ENCODE data around the gene TTC9.

Gene TTC9

DNA sequence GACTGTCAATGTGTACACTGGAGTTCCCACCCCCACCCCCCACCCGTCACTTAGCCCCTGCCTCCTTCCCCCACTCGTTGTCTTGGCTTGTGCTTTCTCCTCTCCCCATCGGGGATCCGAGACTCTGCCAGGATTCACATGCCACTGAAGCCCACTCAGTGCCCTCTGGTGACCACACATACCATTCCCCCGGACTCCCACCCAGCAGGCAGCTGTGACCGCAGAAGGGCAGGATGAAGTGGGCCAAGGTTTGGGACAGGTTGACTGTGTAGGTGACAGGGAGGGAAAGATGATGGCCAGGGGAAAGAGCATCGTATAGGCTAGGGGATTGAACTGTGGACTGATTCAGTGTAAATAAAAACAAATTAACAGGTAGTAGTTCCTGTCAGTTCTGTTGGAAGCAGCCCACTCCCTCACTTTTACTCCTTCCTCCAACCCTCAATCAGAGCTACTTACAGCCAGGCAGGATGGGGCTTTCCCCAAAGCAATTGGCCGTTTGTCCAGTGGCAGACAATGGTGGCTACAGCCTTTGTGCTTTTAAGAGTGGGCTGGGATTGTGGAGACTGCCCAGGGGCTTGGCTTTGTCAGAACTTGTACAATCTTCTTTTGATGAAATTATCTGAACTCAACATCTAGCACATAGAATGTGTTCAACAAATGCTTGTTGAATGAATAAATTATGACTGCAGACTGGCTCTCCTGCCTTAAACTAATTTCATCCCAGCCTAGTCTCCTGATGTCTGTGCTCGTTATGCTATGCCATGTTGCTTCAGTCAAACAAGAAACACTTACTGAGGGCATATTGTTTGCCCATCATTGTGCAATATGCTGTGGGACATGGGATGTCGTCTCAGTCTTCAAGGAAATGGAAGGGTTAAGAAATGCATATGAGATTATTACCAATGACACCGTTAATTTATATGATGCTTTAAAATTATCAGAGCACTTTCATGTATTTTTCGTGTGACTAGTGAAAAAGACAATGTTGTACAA, 30.2 kb downstream of the TTC9 start:
- H3K4me3 ChIP-seq (ENCODE audit: low read depth, low read length), result no peak overlapping the region
- TF ChIP-seq, protein P1, sequence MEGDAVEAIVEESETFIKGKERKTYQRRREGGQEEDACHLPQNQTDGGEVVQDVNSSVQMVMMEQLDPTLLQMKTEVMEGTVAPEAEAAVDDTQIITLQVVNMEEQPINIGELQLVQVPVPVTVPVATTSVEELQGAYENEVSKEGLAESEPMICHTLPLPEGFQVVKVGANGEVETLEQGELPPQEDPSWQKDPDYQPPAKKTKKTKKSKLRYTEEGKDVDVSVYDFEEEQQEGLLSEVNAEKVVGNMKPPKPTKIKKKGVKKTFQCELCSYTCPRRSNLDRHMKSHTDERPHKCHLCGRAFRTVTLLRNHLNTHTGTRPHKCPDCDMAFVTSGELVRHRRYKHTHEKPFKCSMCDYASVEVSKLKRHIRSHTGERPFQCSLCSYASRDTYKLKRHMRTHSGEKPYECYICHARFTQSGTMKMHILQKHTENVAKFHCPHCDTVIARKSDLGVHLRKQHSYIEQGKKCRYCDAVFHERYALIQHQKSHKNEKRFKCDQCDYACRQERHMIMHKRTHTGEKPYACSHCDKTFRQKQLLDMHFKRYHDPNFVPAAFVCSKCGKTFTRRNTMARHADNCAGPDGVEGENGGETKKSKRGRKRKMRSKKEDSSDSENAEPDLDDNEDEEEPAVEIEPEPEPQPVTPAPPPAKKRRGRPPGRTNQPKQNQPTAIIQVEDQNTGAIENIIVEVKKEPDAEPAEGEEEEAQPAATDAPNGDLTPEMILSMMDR (IDR thresholded peaks at IDR 0.05; ENCODE audit: borderline replicate concordance, insufficient read depth, low read depth, low read length), result no peak

DNA sequence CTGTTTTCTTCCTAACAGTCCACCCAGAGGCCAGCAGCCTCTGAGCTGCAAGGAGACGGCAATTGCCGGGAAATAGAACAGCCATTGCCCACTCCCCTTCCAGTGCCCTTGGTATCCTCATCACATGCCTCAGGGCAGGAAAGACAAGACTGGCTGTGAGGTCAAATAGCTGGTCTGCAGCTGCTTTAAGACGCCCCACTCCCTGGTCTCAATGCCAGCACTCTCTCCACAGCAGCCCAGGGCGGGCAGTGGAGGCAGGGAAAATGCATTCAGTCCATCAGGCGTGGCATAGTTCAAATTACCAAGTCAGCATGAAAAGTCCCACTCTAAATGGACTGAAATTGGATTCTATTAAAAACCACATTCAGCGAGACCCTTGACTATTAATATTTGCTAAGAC, 35.6 kb downstream of the TTC9 start:
- TF ChIP-seq, protein P1 (IDR thresholded peaks at IDR 0.05; ENCODE audit: borderline replicate concordance, insufficient read depth, low read depth, low read length), result no peak
- no peak overlapping the region for H3K4me3 ChIP-seq (ENCODE audit: low read depth, low read length)

DNA sequence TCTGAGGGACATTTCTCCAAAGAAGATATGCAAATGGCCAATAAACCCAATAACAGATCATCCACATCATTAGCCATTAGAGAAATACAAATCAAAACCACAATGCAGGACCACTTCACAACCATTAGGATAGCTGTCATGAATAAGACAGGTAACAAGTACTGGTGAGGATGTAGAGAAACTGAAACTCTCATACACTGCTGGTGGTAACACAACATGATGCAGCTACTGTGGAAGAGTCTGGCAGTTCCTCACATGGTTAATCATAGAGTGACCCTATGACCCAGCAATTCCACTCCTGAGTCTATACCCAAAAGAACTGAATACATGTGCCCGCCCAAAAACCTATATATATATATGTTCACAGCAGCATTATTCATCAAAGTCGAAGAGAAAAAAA, 39.0 kb downstream of the TTC9 start:
- TF ChIP-seq, protein P1 (IDR thresholded peaks at IDR 0.05; ENCODE audit: borderline replicate concordance, insufficient read depth, low read depth, low read length), result no peak
- no peak overlapping the region for H3K4me3 ChIP-seq (ENCODE audit: low read depth, low read length)

DNA sequence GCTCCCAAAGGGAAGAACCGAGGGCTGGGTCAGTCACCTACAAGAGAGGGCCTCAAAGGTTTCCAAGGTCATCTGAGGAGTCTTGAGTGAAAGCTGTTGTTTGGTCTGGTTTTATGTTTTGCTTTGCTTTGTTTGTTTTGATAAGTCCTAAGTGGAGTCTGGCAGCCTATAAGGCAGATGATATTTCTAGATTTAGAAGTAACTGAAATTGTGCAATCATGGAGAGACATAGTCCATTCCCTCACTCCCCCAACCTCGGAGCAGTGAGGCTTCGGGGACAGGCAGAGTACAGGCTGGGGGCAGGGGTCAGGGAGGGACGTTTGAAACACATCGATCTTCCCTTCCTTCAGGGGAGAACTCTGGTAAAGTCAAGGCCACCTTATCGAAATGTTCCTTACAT, 42.3 kb downstream of the TTC9 start:
- H3K4me3 ChIP-seq (ENCODE audit: low read depth, low read length), result no peak overlapping the region
- TF ChIP-seq, protein P1 (IDR thresholded peaks at IDR 0.05; ENCODE audit: borderline replicate concordance, insufficient read depth, low read depth, low read length), result no peak

DNA sequence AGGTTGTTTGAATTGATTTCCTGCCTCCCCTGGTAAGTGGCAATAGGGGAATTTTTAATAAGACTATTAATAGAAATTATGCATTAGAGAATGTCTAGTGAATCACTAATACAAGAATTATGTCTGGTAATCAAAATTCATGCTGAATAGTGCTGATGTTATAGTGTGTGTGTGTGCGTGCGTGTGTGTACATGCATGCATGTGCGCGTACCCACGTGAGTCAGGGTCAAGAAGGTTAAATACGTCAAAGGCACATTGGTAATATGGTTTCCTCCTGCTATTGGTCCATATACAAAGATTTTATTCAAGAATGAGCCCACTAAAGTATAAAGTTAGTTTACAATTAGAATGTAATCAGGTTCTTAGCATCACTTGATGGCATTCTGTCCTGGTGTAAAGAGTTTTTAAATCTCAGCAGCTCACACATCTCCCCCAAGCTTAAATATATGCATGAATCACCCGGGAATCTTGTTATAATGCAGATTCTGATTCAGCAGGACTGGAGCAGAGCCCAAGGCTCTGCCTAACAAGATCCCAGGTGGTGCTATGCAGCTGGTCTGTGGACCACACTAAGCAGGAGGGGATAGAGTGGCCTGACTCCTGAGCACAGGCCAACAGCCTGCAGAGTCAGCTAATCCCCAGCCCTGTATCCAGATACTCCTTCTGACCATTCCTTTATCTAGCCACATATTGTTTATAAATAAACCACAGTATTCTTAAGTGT, 43.9 kb downstream of the TTC9 start:
- TF ChIP-seq, protein P1 (IDR thresholded peaks at IDR 0.05; ENCODE audit: borderline replicate concordance, insufficient read depth, low read depth, low read length), result no peak
- H3K4me3 ChIP-seq (ENCODE audit: low read depth, low read length), result no peak overlapping the region

DNA sequence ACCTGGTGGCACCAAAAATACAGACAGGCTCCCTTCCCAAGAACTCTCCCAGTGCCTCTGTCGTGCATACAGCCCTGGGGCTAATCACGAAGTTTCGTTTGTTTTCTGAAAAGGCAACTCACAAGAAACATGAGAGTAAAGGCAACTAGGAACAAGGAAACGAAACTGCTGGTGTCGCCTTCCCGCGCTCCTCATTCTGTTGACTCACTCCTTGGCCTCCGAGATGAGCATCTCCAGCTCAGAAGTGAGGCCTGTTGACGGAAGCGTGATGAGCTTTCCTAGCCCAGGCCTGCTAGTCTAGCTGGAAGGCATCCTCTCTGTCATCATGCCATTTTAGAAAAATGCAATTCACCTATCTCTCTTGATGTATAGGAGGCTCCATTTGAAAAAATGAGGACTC, 50.5 kb downstream of the TTC9 start:
- TF ChIP-seq, protein P1 (IDR thresholded peaks at IDR 0.05; ENCODE audit: borderline replicate concordance, insufficient read depth, low read depth, low read length), result no peak
- H3K4me3 ChIP-seq (ENCODE audit: low read depth, low read length), result no peak overlapping the region

Measured in GM12875 (cell line).